PC-3 (cell line): ENCODE results near the gene RMND1. TPM values are rescaled to one million over a fixed set of nuclear protein-coding genes. Genes with fewer than 3 reads are reported as not detected.

Source experiments
- ATAC-seq: fragments of 200-7000 bp; cut with Tn5 transposase; 2 replicates; pipeline ENCODE4 v1.9.1; 2020; ENCODE audit warnings: mild to moderate bottlenecking, moderate library complexity
- BruUV-seq: library from RNA; stranded (reverse); fragments of 400-500 nt; replicated peaks from 2 replicates; lab custom pipeline; 2021; lab: Mats Ljungman, UMichigan
- CTCF ChIA-PET: fragments of 300-600 bp; sonication (Branson Sonifier 250); formaldehyde crosslinking; loops from one replicate; lab custom pipeline; 2022; ENCODE audit warnings: antibody characterized with exemption; lab: Charles Lee
- POLR2A ChIA-PET: fragments of 300-600 bp; sonication (Branson Sonifier 250); formaldehyde crosslinking; loops from one replicate; lab custom pipeline; 2022; ENCODE audit warnings: antibody characterized with exemption; ENCODE audit not compliant: unreplicated experiment; lab: Charles Lee
- DNase-seq: peaks from one replicate; pipeline ENCODE4 v3.0.0-alpha.2; 2015
- H2AFZ ChIP-seq: fragments of 300-600 bp; sonication (generic); 2 replicates; pipeline ENCODE4 v1.6.0; 2016; ENCODE audit warnings: antibody characterized with exemption, low read length
- H3F3A ChIP-seq: fragments of 300-600 bp; sonication (generic); one replicate; pipeline ENCODE4 v1.6.0; 2017; ENCODE audit warnings: antibody characterized with exemption, low read length, control low read depth, mild to moderate bottlenecking; ENCODE audit not compliant: unreplicated experiment
- H3K27ac ChIP-seq: fragments of 300-600 bp; sonication (generic); 2 replicates; pipeline ENCODE4 v1.5.1; 2016; ENCODE audit warnings: mild to moderate bottlenecking, low read length
- H3K27me3 ChIP-seq: fragments of 300-600 bp; sonication (generic); 2 replicates; pipeline ENCODE4 v1.6.1; 2016; ENCODE audit warnings: low read length, mixed read lengths
- H3K36me3 ChIP-seq: fragments of 300-600 bp; sonication (generic); 2 replicates; pipeline ENCODE4 v1.6.1; 2016; ENCODE audit warnings: low read depth, mixed run types, low read length, mixed read lengths
- H3K4me1 ChIP-seq: fragments of 300-600 bp; sonication (generic); 2 replicates; pipeline ENCODE4 v1.5.1; 2016; ENCODE audit warnings: low read length; ENCODE audit not compliant: insufficient read depth
- H3K4me2 ChIP-seq: fragments of 300-600 bp; sonication (generic); 2 replicates; pipeline ENCODE4 v1.6.0; 2016; ENCODE audit warnings: low read length
- H3K4me3 ChIP-seq: fragments of 300-600 bp; sonication (generic); 2 replicates; pipeline ENCODE4 v1.5.1; 2016; ENCODE audit warnings: mild to moderate bottlenecking, low read length, mixed read lengths
- H3K79me2 ChIP-seq: fragments of 300-600 bp; sonication (generic); 2 replicates; pipeline ENCODE4 v1.6.1; 2017; ENCODE audit warnings: low read length, mixed read lengths
- H3K9ac ChIP-seq: fragments of 300-600 bp; sonication (generic); 2 replicates; pipeline ENCODE4 v1.6.0; 2016; ENCODE audit warnings: mild to moderate bottlenecking, low read length
- H3K9me2 ChIP-seq: fragments of 300-600 bp; sonication (generic); replicated peaks from 2 replicates; pipeline ENCODE4 v1.6.1; 2016; ENCODE audit warnings: mixed run types, low read length, mixed read lengths
- H3K9me3 ChIP-seq: fragments of 300-600 bp; sonication (generic); 2 replicates; pipeline ENCODE4 v1.6.1; 2016; ENCODE audit warnings: low read length, mixed read lengths
- H4K20me1 ChIP-seq: fragments of 300-600 bp; sonication (generic); 2 replicates; pipeline ENCODE4 v1.6.1; 2016; ENCODE audit warnings: low read length, mixed read lengths
- EZH2 ChIP-seq: fragments of 300-600 bp; sonication (generic); IDR thresholded peaks from one replicate; pipeline ENCODE4 v1.6.1; 2017; ENCODE audit warnings: antibody characterized with exemption, mild to moderate bottlenecking, low read length; ENCODE audit not compliant: unreplicated experiment
- EZH2phosphoT487 ChIP-seq: fragments of 300-600 bp; sonication (generic); IDR thresholded peaks from 2 replicates; pipeline ENCODE4 v1.6.1; 2018; ENCODE audit warnings: mild to moderate bottlenecking, antibody characterized with exemption, low read length, borderline replicate concordance
- intact Hi-C: fragments of 100-400 bp; cut with micrococcal nuclease; formaldehyde crosslinking; loops from 2 replicates; pipeline ENCODE4 v1.9.0; 2023
- total RNA-seq: library from RNA; depleted of rRNA; stranded (reverse); fragments of >200 nt; gene quantifications from 2 replicates; pipeline ENCODE4 v1.2.3, GENCODE V29; 2014
- TF ChIP-seq, protein P1 (sequence below): fragments of 300-600 bp; sonication (generic); conservative IDR thresholded peaks from 2 replicates; pipeline ENCODE4 v1.5.1; 2017; ENCODE audit warnings: antibody characterized with exemption, low read depth, mild to moderate bottlenecking, low read length

Gene RMND1
- total RNA-seq, 1 experiment from 2014 or later: 20.8 TPM

DNA sequence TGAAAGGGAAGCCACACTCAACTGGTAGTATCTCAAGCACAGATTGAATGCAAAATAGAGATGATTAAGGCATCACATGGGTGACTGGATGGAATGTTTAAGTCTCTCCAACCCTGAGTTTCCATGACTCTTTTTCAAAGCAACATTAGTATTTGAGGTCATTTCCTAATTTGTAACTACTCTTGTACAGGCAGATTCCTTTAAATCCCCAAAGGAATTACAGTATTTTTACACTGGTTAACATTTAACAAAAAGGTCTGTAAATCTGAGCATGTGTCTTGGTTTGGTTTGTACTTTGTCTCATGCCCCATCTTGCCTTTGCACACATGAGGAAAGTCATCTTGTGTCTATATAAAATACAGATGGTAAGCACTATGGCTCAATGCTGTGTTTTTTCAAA is 15.1 kb downstream of the RMND1 start:
- Histone ChIP-seq H3K9me2 (no peaks in the 10 kb centered on the region), H3K36me3 (peaks cover 4% of the 10 kb centered on the region), H3K4me3 (no peak overlapping the region), H4K20me1 (peaks cover 15% of the 10 kb centered on the region), H3K9me3 (no peaks in the 10 kb centered on the region), H2AFZ (no peak overlapping the region), H3K27ac (no peak overlapping the region), H3K4me1 (peaks cover 14% of the 10 kb centered on the region), H3F3A (no peaks in the 10 kb centered on the region), H3K4me2 (no peak overlapping the region), H3K27me3 (no peaks in the 10 kb centered on the region), H3K79me2 (peaks cover 55% of the 10 kb centered on the region), H3K9ac (no peak overlapping the region)
- ChIA-PET CTCF (no interaction called here), POLR2A (no interaction called here)
- DNase-seq (no peak), ATAC-seq (no peak)
- intact Hi-C loops: no loop called here
- no peak for TF ChIP-seq EZH2phosphoT487
- TF ChIP-seq, protein P1, sequence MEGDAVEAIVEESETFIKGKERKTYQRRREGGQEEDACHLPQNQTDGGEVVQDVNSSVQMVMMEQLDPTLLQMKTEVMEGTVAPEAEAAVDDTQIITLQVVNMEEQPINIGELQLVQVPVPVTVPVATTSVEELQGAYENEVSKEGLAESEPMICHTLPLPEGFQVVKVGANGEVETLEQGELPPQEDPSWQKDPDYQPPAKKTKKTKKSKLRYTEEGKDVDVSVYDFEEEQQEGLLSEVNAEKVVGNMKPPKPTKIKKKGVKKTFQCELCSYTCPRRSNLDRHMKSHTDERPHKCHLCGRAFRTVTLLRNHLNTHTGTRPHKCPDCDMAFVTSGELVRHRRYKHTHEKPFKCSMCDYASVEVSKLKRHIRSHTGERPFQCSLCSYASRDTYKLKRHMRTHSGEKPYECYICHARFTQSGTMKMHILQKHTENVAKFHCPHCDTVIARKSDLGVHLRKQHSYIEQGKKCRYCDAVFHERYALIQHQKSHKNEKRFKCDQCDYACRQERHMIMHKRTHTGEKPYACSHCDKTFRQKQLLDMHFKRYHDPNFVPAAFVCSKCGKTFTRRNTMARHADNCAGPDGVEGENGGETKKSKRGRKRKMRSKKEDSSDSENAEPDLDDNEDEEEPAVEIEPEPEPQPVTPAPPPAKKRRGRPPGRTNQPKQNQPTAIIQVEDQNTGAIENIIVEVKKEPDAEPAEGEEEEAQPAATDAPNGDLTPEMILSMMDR: no peak
- no peak for TF ChIP-seq EZH2
- BruUV-seq: no TSS peak

DNA sequence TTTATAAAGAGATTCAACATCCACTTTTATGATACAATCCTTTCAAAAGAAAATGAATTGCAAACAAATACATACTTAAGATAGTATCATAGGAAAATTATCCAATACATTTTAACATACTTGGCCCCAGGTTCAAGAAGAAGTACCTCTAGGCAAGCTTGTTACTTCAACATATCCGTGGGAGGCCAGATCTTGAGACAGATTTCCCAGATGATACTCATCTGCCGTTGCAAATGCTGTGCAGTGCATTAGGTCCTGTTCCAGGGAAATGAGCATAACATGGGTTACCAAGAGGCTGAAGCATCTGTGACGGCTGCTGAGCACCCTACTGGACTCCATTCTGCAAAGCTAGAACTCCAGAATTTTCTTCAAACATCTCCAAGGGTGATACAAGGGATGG is 15.6 kb downstream of the RMND1 start:
- ATAC-seq (no peak), DNase-seq (no peak)
- Histone ChIP-seq H3K79me2 (peaks cover 50% of the 10 kb centered on the region), H3K9me2 (no peaks in the 10 kb centered on the region), H3K27ac (no peak overlapping the region), H3K27me3 (no peaks in the 10 kb centered on the region), H2AFZ (no peak overlapping the region), H3F3A (no peaks in the 10 kb centered on the region), H3K4me1 (peaks cover 14% of the 10 kb centered on the region), H3K4me3 (no peak overlapping the region), H3K9ac (no peak overlapping the region), H3K36me3 (peaks cover 4% of the 10 kb centered on the region), H4K20me1 (peaks cover 15% of the 10 kb centered on the region), H3K4me2 (no peak overlapping the region), H3K9me3 (no peaks in the 10 kb centered on the region)
- ChIA-PET CTCF (no interaction called here), POLR2A (no interaction called here)
- no TSS peak for BruUV-seq
- intact Hi-C loops: no loop called here
- TF ChIP-seq EZH2phosphoT487: no peak
- TF ChIP-seq EZH2: no peak
- TF ChIP-seq, protein P1: no peak

DNA sequence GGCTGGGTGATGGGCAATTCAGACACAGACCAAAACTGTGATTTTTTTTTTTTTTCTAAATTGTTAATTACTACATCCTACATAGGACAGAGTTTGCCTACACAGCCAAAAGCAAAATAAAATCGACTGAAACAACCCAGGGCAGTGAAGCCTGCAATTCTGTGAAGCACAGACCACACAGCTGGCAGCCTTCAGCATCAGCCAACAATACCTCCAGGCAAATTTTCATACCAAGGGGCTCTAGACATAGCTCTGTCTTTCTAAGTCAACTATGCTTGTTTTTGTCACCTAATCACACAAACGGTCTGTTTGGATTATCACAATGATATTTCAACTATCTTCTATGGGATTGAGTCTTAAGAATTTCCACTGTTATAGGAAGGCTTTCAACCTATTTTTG is 17.6 kb downstream of the RMND1 start:
- no peak overlapping the region for H2AFZ ChIP-seq
- H3K27ac ChIP-seq: no peak overlapping the region
- H3K9me2 ChIP-seq: no peaks in the 10 kb centered on the region
- CTCF ChIA-PET: no interaction called here
- no peaks in the 10 kb centered on the region for H3K27me3 ChIP-seq
- intact Hi-C loops: no loop called here
- H3F3A ChIP-seq: no peaks in the 10 kb centered on the region
- peaks cover 9% of the 10 kb centered on the region for H3K36me3 ChIP-seq
- TF ChIP-seq, protein P1: no peak
- no peak for TF ChIP-seq EZH2phosphoT487
- TF ChIP-seq EZH2: no peak
- no peaks in the 10 kb centered on the region for H3K9me3 ChIP-seq
- peaks cover 14% of the 10 kb centered on the region for H3K4me1 ChIP-seq
- ATAC-seq (no peak), DNase-seq (no peak)
- peaks cover 33% of the 10 kb centered on the region for H3K79me2 ChIP-seq
- peaks cover 15% of the 10 kb centered on the region for H4K20me1 ChIP-seq
- no peak overlapping the region for H3K4me2 ChIP-seq
- no peak overlapping the region for H3K4me3 ChIP-seq
- no TSS peak for BruUV-seq
- POLR2A ChIA-PET: no interaction called here
- H3K9ac ChIP-seq: no peak overlapping the region
